Osteoblast (primary cell): ENCODE results near the gene LRMDA. TPM values are rescaled to one million over a fixed set of nuclear protein-coding genes. Genes with fewer than 3 reads are reported as not detected.

Source experiments
- DNase-seq: peaks from one replicate; pipeline ENCODE4 v3.0.0; 2011; ENCODE audit warnings: low spot score, mixed read lengths; ENCODE audit not compliant: insufficient read length; ENCODE audit errors: missing footprints
- H2AFZ ChIP-seq: 2 replicates; pipeline ENCODE4 v1.6.0; 2011; ENCODE audit warnings: mild to moderate bottlenecking, low read length
- H3K27ac ChIP-seq: 2 replicates; pipeline ENCODE4 v1.5.1; 2011; ENCODE audit warnings: mild to moderate bottlenecking, low read depth, low read length, moderate library complexity
- H3K27me3 ChIP-seq: 2 replicates; pipeline ENCODE4 v1.6.0; 2012; ENCODE audit warnings: mild to moderate bottlenecking, control low read depth, inconsistent platforms, low read length, moderate library complexity; ENCODE audit not compliant: insufficient read depth
- H3K36me3 ChIP-seq: 2 replicates; pipeline ENCODE4 v1.5.1; 2011; ENCODE audit warnings: mild to moderate bottlenecking, low read length, control low read depth, moderate library complexity; ENCODE audit not compliant: insufficient read depth
- H3K4me1 ChIP-seq: 2 replicates; pipeline ENCODE4 v1.5.1; 2011; ENCODE audit warnings: mild to moderate bottlenecking, low read length, control low read depth, moderate library complexity; ENCODE audit not compliant: insufficient read depth
- H3K4me2 ChIP-seq: 2 replicates; pipeline ENCODE4 v1.6.0; 2011; ENCODE audit warnings: mild to moderate bottlenecking, low read length; ENCODE audit not compliant: insufficient read depth
- H3K4me3 ChIP-seq: fragments of 200-600 bp; sonication (generic); 3 replicates; pipeline ENCODE4 v1.5.1; 2012; ENCODE audit warnings: mild to moderate bottlenecking, low read length, inconsistent platforms; ENCODE audit not compliant: insufficient read depth
- H3K79me2 ChIP-seq: 2 replicates; pipeline ENCODE4 v1.6.0; 2012; ENCODE audit warnings: mild to moderate bottlenecking, low read length, control low read depth, inconsistent platforms; ENCODE audit not compliant: insufficient read depth
- H3K9me3 ChIP-seq: 2 replicates; pipeline ENCODE4 v1.5.1; 2011; ENCODE audit warnings: low read depth, low read length, control low read depth
- H4K20me1 ChIP-seq: 2 replicates; pipeline ENCODE4 v1.6.0; 2012; ENCODE audit warnings: mild to moderate bottlenecking, low read length, control low read depth; ENCODE audit not compliant: insufficient read depth
- CTCF ChIP-seq: IDR thresholded peaks from 2 replicates; pipeline ENCODE4 v1.5.1; 2011; ENCODE audit warnings: mild to moderate bottlenecking, low read depth, low read length, moderate library complexity; ENCODE audit errors: extremely low read depth
- total RNA-seq: library from RNA; depleted of rRNA; stranded (reverse); fragments of >200 nt; gene quantifications from 2 replicates; pipeline ENCODE4 v1.2.3, GENCODE V29; 2012

Gene LRMDA
- total RNA-seq, 1 donor: 18.5 TPM

- H2AFZ ChIP-seq: no peak overlapping the region
- no peak for TF ChIP-seq CTCF
Measured at GRCh38 chr10:75464478-75465449, 33.3 kb downstream of the LRMDA start.

GRCh38 chr10:75465450-75465827, 34.0 kb downstream of the LRMDA start:
- H3K36me3 ChIP-seq: no peaks in the 10 kb centered on the region
- H3K27ac ChIP-seq: no peak overlapping the region
- no peaks in the 10 kb centered on the region for H3K79me2 ChIP-seq
- peaks cover 24% of the 10 kb centered on the region for H3K4me1 ChIP-seq
- no peaks in the 10 kb centered on the region for H3K9me3 ChIP-seq
- H3K4me3 ChIP-seq: no peak overlapping the region
- no peaks in the 10 kb centered on the region for H4K20me1 ChIP-seq
- no peak overlapping the region for H3K4me2 ChIP-seq
- no peak overlapping the region for H2AFZ ChIP-seq
- DNase-seq: no peak
- H3K27me3 ChIP-seq: no peaks in the 10 kb centered on the region
- TF ChIP-seq CTCF: no peak

More at GRCh38 chr10:75464478-75465449, 33.3 kb downstream of the LRMDA start:
- H3K36me3 ChIP-seq: no peaks in the 10 kb centered on the region
- peaks cover 21% of the 10 kb centered on the region for H3K4me1 ChIP-seq
- H3K27ac ChIP-seq: no peak overlapping the region
- H3K27me3 ChIP-seq: no peaks in the 10 kb centered on the region
- H3K4me2 ChIP-seq: no peak overlapping the region
- no peaks in the 10 kb centered on the region for H3K9me3 ChIP-seq
- no peak overlapping the region for H3K4me3 ChIP-seq
- no peaks in the 10 kb centered on the region for H4K20me1 ChIP-seq
- DNase-seq: no peak
- H3K79me2 ChIP-seq: no peaks in the 10 kb centered on the region

GRCh38 chr10:75466001-75466400, 34.6 kb downstream of the LRMDA start:
- Histone ChIP-seq H3K36me3 (no peaks in the 10 kb centered on the region), H3K4me1 (peaks cover 27% of the 10 kb centered on the region), H3K27ac (no peak overlapping the region), H3K4me3 (no peak overlapping the region), H3K4me2 (no peak overlapping the region), H3K79me2 (no peaks in the 10 kb centered on the region), H3K27me3 (no peaks in the 10 kb centered on the region), H4K20me1 (no peaks in the 10 kb centered on the region), H3K9me3 (no peaks in the 10 kb centered on the region), H2AFZ (no peak overlapping the region)
- no peak for DNase-seq
- TF ChIP-seq CTCF: no peak

- Histone ChIP-seq H3K79me2 (no peaks in the 10 kb centered on the region), H3K9me3 (no peaks in the 10 kb centered on the region), H3K4me3 (no peak overlapping the region), H3K27ac (no peak overlapping the region), H3K4me1 (peaks cover 27% of the 10 kb centered on the region), H3K36me3 (no peaks in the 10 kb centered on the region), H4K20me1 (no peaks in the 10 kb centered on the region), H3K4me2 (no peak overlapping the region), H2AFZ (no peak overlapping the region), H3K27me3 (no peaks in the 10 kb centered on the region)
- TF ChIP-seq CTCF: no peak
- DNase-seq: no peak
Measured at GRCh38 chr10:75466886-75467285, 35.5 kb downstream of the LRMDA start.
